Endodermal cell (in vitro differentiated cells): ENCODE results near the gene IGSF21. TPM values are rescaled to one million over a fixed set of nuclear protein-coding genes. Genes with fewer than 3 reads are reported as not detected.

Experiments used
- DNase-seq: peaks from one replicate; pipeline ENCODE4 v3.0.0-alpha.2; 2017
- H3K27ac ChIP-seq: 2 replicates; pipeline ENCODE4 v1.5.1; 2013; ENCODE audit warnings: mild to moderate bottlenecking, low read depth, low read length, moderate library complexity
- H3K27me3 ChIP-seq: 2 replicates; pipeline ENCODE4 v1.6.1; 2013; ENCODE audit warnings: mild to moderate bottlenecking, low read length, moderate library complexity; ENCODE audit not compliant: insufficient read depth, control insufficient read depth, poor library complexity, severe bottlenecking
- H3K36me3 ChIP-seq: 2 replicates; pipeline ENCODE4 v1.7.0; 2013; ENCODE audit warnings: mild to moderate bottlenecking, low read length, moderate library complexity; ENCODE audit not compliant: control insufficient read depth, insufficient read depth
- H3K4me1 ChIP-seq: one replicate; pipeline ENCODE4 v1.7.0; 2013; ENCODE audit warnings: low read length; ENCODE audit not compliant: control insufficient read depth, insufficient read depth
- H3K4me3 ChIP-seq: 2 replicates; pipeline ENCODE4 v1.5.1; 2013; ENCODE audit warnings: mild to moderate bottlenecking, low read length, moderate library complexity
- H3K9ac ChIP-seq: 2 replicates; pipeline ENCODE4 v1.6.1; 2013; ENCODE audit warnings: mild to moderate bottlenecking, low read length, moderate library complexity; ENCODE audit not compliant: poor library complexity, severe bottlenecking; ENCODE audit errors: extremely low read depth
- H3K9me3 ChIP-seq: 2 replicates; pipeline ENCODE4 v1.6.1; 2013; ENCODE audit warnings: mild to moderate bottlenecking, low read length, moderate library complexity; ENCODE audit not compliant: control insufficient read depth
- H3K27ac Mint-ChIP-seq: 2 replicates; pipeline ENCODE4 v1.8.0; 2020; ENCODE audit warnings: mixed read lengths
- H3K27me3 Mint-ChIP-seq: 2 replicates; pipeline ENCODE4 v1.8.0; 2021; ENCODE audit warnings: mild to moderate bottlenecking, mixed read lengths; ENCODE audit not compliant: insufficient read depth
- H3K36me3 Mint-ChIP-seq: 2 replicates; pipeline ENCODE4 v1.8.0; 2020; ENCODE audit warnings: low read depth, mixed read lengths
- H3K4me1 Mint-ChIP-seq: 2 replicates; pipeline ENCODE4 v1.8.0; 2020; ENCODE audit warnings: mixed read lengths
- H3K4me3 Mint-ChIP-seq: 2 replicates; pipeline ENCODE4 v1.8.0; 2020; ENCODE audit warnings: mild to moderate bottlenecking, moderate library complexity, mixed read lengths
- H3K9me3 Mint-ChIP-seq: 2 replicates; pipeline ENCODE4 v1.8.0; 2020; ENCODE audit warnings: mild to moderate bottlenecking, mixed read lengths
- CTCF ChIP-seq: fragments of 200-600 bp; sonication (generic); conservative IDR thresholded peaks from 2 replicates; pipeline ENCODE4 v1.5.0; 2021; ENCODE audit warnings: antibody characterized with exemption, mild to moderate bottlenecking
- WGBS, 2 experiments: methylation state at CpG; one replicate each; pipeline versions ENCODE4 v1.1.5 to v1.1.7; 2013; ENCODE audit warnings: missing lambda C conversion rate in 2 of 2, mixed read lengths in 1 of 2; ENCODE audit not compliant: insufficient coverage in 1 of 2, insufficient read length in 1 of 2; 5-methylcytosine and 5-hydroxymethylcytosine counted together
- total RNA-seq, 2 donors: library from RNA; stranded (reverse); fragmentation: NEBNext Ultra II Directional in 1 of 2; extraction: Animal tissue kit (Norgen Biotek cat#: 25700) in 1 of 2; gene quantifications; 2 replicates in 1 of 2; 3 replicates in 1 of 2; pipeline ENCODE4 v1.2.1, GENCODE V29; 2021

The IGSF21 gene
- total RNA-seq, 2 donors from 2014 or later: 1.3 to 1.7 TPM

GRCh38 chr1:18257778-18258177 is 150.2 kb downstream of the IGSF21 start:
- Mint-ChIP-seq H3K36me3 (no peaks in the 10 kb centered on the region), H3K27ac (no peak overlapping the region), H3K27me3 (peaks cover 35% of the 10 kb centered on the region), H3K9me3 (no peaks in the 10 kb centered on the region), H3K4me3 (no peak overlapping the region), H3K4me1 (peaks cover 2% of the 10 kb centered on the region)
- H3K27me3 ChIP-seq: peaks cover 55% of the 10 kb centered on the region
- no peak overlapping the region for H3K4me3 ChIP-seq
- no peak overlapping the region for H3K27ac ChIP-seq
- TF ChIP-seq CTCF: no peak
- no peak overlapping the region for H3K9ac ChIP-seq
- no peak for DNase-seq
- H3K9me3 ChIP-seq: no peaks in the 10 kb centered on the region
- H3K36me3 ChIP-seq: no peaks in the 10 kb centered on the region
- H3K4me1 ChIP-seq: no peaks in the 10 kb centered on the region
- 71 to 91% methylated on average over 3 of the region's 3 CpGs for WGBS, 2 experiments

GRCh38 chr1:18261891-18262290 is 154.3 kb downstream of the IGSF21 start:
- Histone ChIP-seq H3K27me3 (peaks cover 25% of the 10 kb centered on the region), H3K9ac (no peak overlapping the region), H3K27ac (no peak overlapping the region), H3K4me1 (no peaks in the 10 kb centered on the region), H3K4me3 (no peak overlapping the region), H3K9me3 (no peaks in the 10 kb centered on the region), H3K36me3 (no peaks in the 10 kb centered on the region)
- H3K4me1 Mint-ChIP-seq: peaks cover 4% of the 10 kb centered on the region
- no peak overlapping the region for H3K27ac Mint-ChIP-seq
- no peak for TF ChIP-seq CTCF
- H3K27me3 Mint-ChIP-seq: peaks cover 17% of the 10 kb centered on the region
- no peaks in the 10 kb centered on the region for H3K36me3 Mint-ChIP-seq
- no peaks in the 10 kb centered on the region for H3K9me3 Mint-ChIP-seq
- no peak for DNase-seq
- no peak overlapping the region for H3K4me3 Mint-ChIP-seq
- 73 to 78% methylated on average over 3 to 4 of the region's 4 CpGs for WGBS, 2 experiments

GRCh38 chr1:18262726-18263125 is 155.1 kb downstream of the IGSF21 start:
- H3K9me3 ChIP-seq: no peaks in the 10 kb centered on the region
- H3K36me3 Mint-ChIP-seq: no peaks in the 10 kb centered on the region
- no peaks in the 10 kb centered on the region for H3K9me3 Mint-ChIP-seq
- no peak overlapping the region for H3K27ac ChIP-seq
- no peaks in the 10 kb centered on the region for H3K36me3 ChIP-seq
- H3K4me3 Mint-ChIP-seq: no peak overlapping the region
- whole genome bisulfite sequencing, 2 experiments: 61 to 72% methylated on average over 3 of the region's 6 CpGs
- peaks cover 17% of the 10 kb centered on the region for H3K27me3 ChIP-seq
- no peak overlapping the region for H3K9ac ChIP-seq
- no peak overlapping the region for H3K4me3 ChIP-seq
- H3K4me1 Mint-ChIP-seq: peaks cover 4% of the 10 kb centered on the region
- H3K4me1 ChIP-seq: no peaks in the 10 kb centered on the region
- TF ChIP-seq CTCF: no peak
- H3K27me3 Mint-ChIP-seq: peaks cover 18% of the 10 kb centered on the region
- H3K27ac Mint-ChIP-seq: no peak overlapping the region
- no peak for DNase-seq
